Prostate gland (tissue), 2 donors: ENCODE results near the gene SECTM1.

ENCODE experiments used
- POLR2A ChIP-seq: fragments of 450-650 bp; IDR thresholded peaks from one replicate; pipeline ENCODE4 v1.6.1; 2016; ENCODE audit warnings: antibody characterized with exemption, mild to moderate bottlenecking
- POLR2AphosphoS5 ChIP-seq: sonication (generic); formaldehyde crosslinking; IDR thresholded peaks from one replicate; pipeline ENCODE4 v1.6.1; 2017; ENCODE audit warnings: antibody characterized with exemption
- TF ChIP-seq, protein P1 (sequence below), 4 experiments: fragments of 200-600 bp in 2 of 4; fragments of 450-650 bp in 2 of 4; sonication (generic) in 2 of 4; IDR thresholded peaks; 1 replicate in 3 of 4; 2 replicates in 1 of 4; pipeline ENCODE4 v1.5.1; 2016 to 2019; ENCODE audit warnings: antibody characterized with exemption in 4 of 4, mild to moderate bottlenecking in 2 of 4, moderate library complexity in 2 of 4

GRCh38 chr17:82372249-82373071, 38.9 kb upstream of the SECTM1 start:
- TF ChIP-seq, protein P1, sequence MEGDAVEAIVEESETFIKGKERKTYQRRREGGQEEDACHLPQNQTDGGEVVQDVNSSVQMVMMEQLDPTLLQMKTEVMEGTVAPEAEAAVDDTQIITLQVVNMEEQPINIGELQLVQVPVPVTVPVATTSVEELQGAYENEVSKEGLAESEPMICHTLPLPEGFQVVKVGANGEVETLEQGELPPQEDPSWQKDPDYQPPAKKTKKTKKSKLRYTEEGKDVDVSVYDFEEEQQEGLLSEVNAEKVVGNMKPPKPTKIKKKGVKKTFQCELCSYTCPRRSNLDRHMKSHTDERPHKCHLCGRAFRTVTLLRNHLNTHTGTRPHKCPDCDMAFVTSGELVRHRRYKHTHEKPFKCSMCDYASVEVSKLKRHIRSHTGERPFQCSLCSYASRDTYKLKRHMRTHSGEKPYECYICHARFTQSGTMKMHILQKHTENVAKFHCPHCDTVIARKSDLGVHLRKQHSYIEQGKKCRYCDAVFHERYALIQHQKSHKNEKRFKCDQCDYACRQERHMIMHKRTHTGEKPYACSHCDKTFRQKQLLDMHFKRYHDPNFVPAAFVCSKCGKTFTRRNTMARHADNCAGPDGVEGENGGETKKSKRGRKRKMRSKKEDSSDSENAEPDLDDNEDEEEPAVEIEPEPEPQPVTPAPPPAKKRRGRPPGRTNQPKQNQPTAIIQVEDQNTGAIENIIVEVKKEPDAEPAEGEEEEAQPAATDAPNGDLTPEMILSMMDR (IDR thresholded peaks at IDR 0.05): no peak
- TF ChIP-seq POLR2A (no peak), POLR2AphosphoS5 (no peak)
